GM19397 (cell line): ENCODE data around the gene PANX2.
A peak's percentile ranks its signal among the peaks of the same experiment; 100 is the strongest.

ENCODE experiments used
- ATAC-seq: cut with Tn5 transposase; IDR thresholded peaks from one replicate; pipeline ENCODE4 v1.9.1; 2021; ENCODE audit warnings: mild to moderate bottlenecking, moderate library complexity; ENCODE audit not compliant: unreplicated experiment

The PANX2 gene

GRCh38 chr22:50182176-50183081 lies 11.9 kb downstream of the PANX2 start:
- ATAC-seq = no peak

- no peak for ATAC-seq
Observed at GRCh38 chr22:50183141-50183971, 12.8 kb downstream of the PANX2 start.

GRCh38 chr22:50184004-50184901 lies 13.7 kb downstream of the PANX2 start:
- no peak for ATAC-seq

GRCh38 chr22:50184902-50185374 lies 14.4 kb downstream of the PANX2 start:
- no peak for ATAC-seq

GRCh38 chr22:50185375-50186087 lies 15.0 kb downstream of the PANX2 start, which contains the start of gene TRABD:
Gene TRABD, plus strand, starts transcription at chr22:50185913. Its CDS starts 7,148 bp downstream, at chr22:50193061.
- peak; percentile 35 for ATAC-seq

GRCh38 chr22:50186181-50186714 lies 15.7 kb downstream of the PANX2 start:
- ATAC-seq = no peak

- no peak for ATAC-seq
Observed at GRCh38 chr22:50186761-50187523, 16.4 kb downstream of the PANX2 start.

- no peak for ATAC-seq
Observed at GRCh38 chr22:50188356-50188755, 17.8 kb downstream of the PANX2 start.

- no peak for ATAC-seq
Observed at GRCh38 chr22:50189184-50189848, 18.8 kb downstream of the PANX2 start.

GRCh38 chr22:50189849-50190181 lies 19.3 kb downstream of the PANX2 start:
- ATAC-seq = no peak

- ATAC-seq = peak; percentile 40
Observed at GRCh38 chr22:50190182-50190940, 19.8 kb downstream of the PANX2 start.

- peak; percentile 15 for ATAC-seq
Observed at GRCh38 chr22:50190941-50191741, 20.6 kb downstream of the PANX2 start.

GRCh38 chr22:50192436-50193204 lies 22.1 kb downstream of the PANX2 start:
- no peak for ATAC-seq

- no peak for ATAC-seq
Observed at GRCh38 chr22:50193621-50194020, 23.1 kb downstream of the PANX2 start.

- no peak for ATAC-seq
Observed at GRCh38 chr22:50194037-50194805, 23.7 kb downstream of the PANX2 start.
